ENCODE results near the gene ZNF423.

The ZNF423 gene

GRCh38 chr16:49767998-49768397 lies 87.9 kb downstream of the ZNF423 start:
- Histone ChIP-seq H3K27ac (no peak overlapping the region), H3K4me3 (no peak overlapping the region)

GRCh38 chr16:49767414-49767813 lies 88.5 kb downstream of the ZNF423 start:
- Histone ChIP-seq H3K27ac (no peak overlapping the region), H3K4me3 (no peak overlapping the region)

- H3K27ac ChIP-seq, result no peak overlapping the region
Observed at GRCh38 chr16:49766225-49766624, 89.7 kb downstream of the ZNF423 start.

GRCh38 chr16:49763826-49764225 lies 92.1 kb downstream of the ZNF423 start:
- H3K27ac ChIP-seq, result no peak overlapping the region
- no peak overlapping the region for H3K4me3 ChIP-seq

More at GRCh38 chr16:49766225-49766624, 89.7 kb downstream of the ZNF423 start:
- no peak overlapping the region for H3K4me3 ChIP-seq

GRCh38 chr16:49760815-49761214 lies 95.1 kb downstream of the ZNF423 start:
- H3K27ac ChIP-seq, result no peak overlapping the region
- no peak overlapping the region for H3K4me3 ChIP-seq

- no peak overlapping the region for H3K27ac ChIP-seq
- no peak overlapping the region for H3K4me3 ChIP-seq
Observed at GRCh38 chr16:49757559-49758069, 98.3 kb downstream of the ZNF423 start.

GRCh38 chr16:49756775-49757558 lies 98.9 kb downstream of the ZNF423 start:
- no peak overlapping the region for H3K27ac ChIP-seq
- H3K4me3 ChIP-seq, result no peak overlapping the region

- no peak overlapping the region for H3K4me3 ChIP-seq
Observed at GRCh38 chr16:49755716-49756505, 100.0 kb downstream of the ZNF423 start.

GRCh38 chr16:49755313-49755620 lies 100.6 kb downstream of the ZNF423 start:
- H3K4me3 ChIP-seq, result peak overlapping the region in 5 of 7 experiments; percentile 13 to 22 (median 17)
- H3K27ac ChIP-seq, result peak overlapping the region in 13 of 21 experiments; percentile 13 to 83 (median 59)

More at GRCh38 chr16:49755716-49756505, 100.0 kb downstream of the ZNF423 start:
- H3K27ac ChIP-seq, result peak overlapping the region in 3 of 21 experiments; percentile 35 to 83 (median 35)

GRCh38 chr16:49754495-49755312 lies 101.2 kb downstream of the ZNF423 start:
- Histone ChIP-seq H3K4me3 (peak overlapping the region in 5 of 7 experiments; percentile 13 to 22 (median 17)), H3K27ac (peak overlapping the region in 15 of 21 experiments; percentile 13 to 83 (median 59))

GRCh38 chr16:49750341-49751000 lies 105.4 kb downstream of the ZNF423 start:
- no peak overlapping the region for H3K4me3 ChIP-seq
- no peak overlapping the region for H3K27ac ChIP-seq

- H3K27ac ChIP-seq, result no peak overlapping the region
- H3K4me3 ChIP-seq, result no peak overlapping the region
Observed at GRCh38 chr16:49749816-49750215, 106.1 kb downstream of the ZNF423 start.

- Histone ChIP-seq H3K27ac (no peak overlapping the region), H3K4me3 (no peak overlapping the region)
Observed at GRCh38 chr16:49748322-49748721, 107.6 kb downstream of the ZNF423 start.

GRCh38 chr16:49747654-49748053 lies 108.3 kb downstream of the ZNF423 start:
- Histone ChIP-seq H3K27ac (no peak overlapping the region), H3K4me3 (no peak overlapping the region)

GRCh38 chr16:49746545-49746944 lies 109.4 kb downstream of the ZNF423 start:
- no peak overlapping the region for H3K27ac ChIP-seq

GRCh38 chr16:49745311-49745747 lies 110.6 kb downstream of the ZNF423 start:
- H3K27ac ChIP-seq, result no peak overlapping the region
- H3K4me3 ChIP-seq, result no peak overlapping the region

More at GRCh38 chr16:49746545-49746944, 109.4 kb downstream of the ZNF423 start:
- H3K4me3 ChIP-seq, result no peak overlapping the region

GRCh38 chr16:49744244-49745220 lies 111.4 kb downstream of the ZNF423 start:
- H3K27ac ChIP-seq, result no peak overlapping the region
- no peak overlapping the region for H3K4me3 ChIP-seq

GRCh38 chr16:49743658-49744057 lies 112.3 kb downstream of the ZNF423 start:
- Histone ChIP-seq H3K27ac (no peak overlapping the region), H3K4me3 (no peak overlapping the region)
